Mesendoderm (in vitro differentiated cells): Measurements from ENCODE around the gene UGT1A5.
"Not testable (repeated sequence)": the region's sequence is repeated elsewhere in the genome, so short reads cannot be mapped to it uniquely, and the experiment has no call there.

Source experiments
- DNase-seq: peaks from one replicate; pipeline ENCODE4 v3.0.0; 2013
- H2AK5ac ChIP-seq: 2 replicates; pipeline ENCODE4 v1.6.1; 2013; ENCODE audit warnings: low read length, inconsistent platforms
- H2BK120ac ChIP-seq: 2 replicates; pipeline ENCODE4 v1.6.1; 2013; ENCODE audit warnings: low read depth, mild to moderate bottlenecking, low read length, moderate library complexity, mixed read lengths
- H2BK15ac ChIP-seq: replicated peaks from 2 replicates; pipeline ENCODE4 v1.6.1; 2013; ENCODE audit warnings: low read depth, mild to moderate bottlenecking, moderate library complexity
- H2BK5ac ChIP-seq: 2 replicates; pipeline ENCODE4 v1.6.1; 2013; ENCODE audit warnings: low read length, inconsistent platforms
- H3K18ac ChIP-seq: 2 replicates; pipeline ENCODE4 v1.6.1; 2013; ENCODE audit warnings: mild to moderate bottlenecking, low read length, mixed read lengths
- H3K23ac ChIP-seq: one replicate; pipeline ENCODE4 v1.6.1; 2013; ENCODE audit warnings: low read length
- H3K27ac ChIP-seq: 2 replicates; pipeline ENCODE4 v1.5.1; 2013; ENCODE audit warnings: low read depth, mild to moderate bottlenecking, inconsistent platforms, low read length, moderate library complexity
- H3K27me3 ChIP-seq: 2 replicates; pipeline ENCODE4 v1.6.1; 2013; ENCODE audit warnings: low read length, control low read depth, mild to moderate bottlenecking, inconsistent platforms; ENCODE audit not compliant: insufficient read depth, poor library complexity
- H3K36me3 ChIP-seq: 2 replicates; pipeline ENCODE4 v1.6.1; 2013; ENCODE audit warnings: low read length, inconsistent platforms; ENCODE audit not compliant: control insufficient read depth, insufficient read depth
- H3K4ac ChIP-seq: one replicate; pipeline ENCODE4 v1.6.1; 2013; ENCODE audit warnings: low read depth, mild to moderate bottlenecking, low read length, moderate library complexity
- H3K4me1 ChIP-seq: 2 replicates; pipeline ENCODE4 v1.6.1; 2013; ENCODE audit warnings: low read depth, low read length, inconsistent platforms; ENCODE audit not compliant: control insufficient read depth
- H3K4me2 ChIP-seq: 2 replicates; pipeline ENCODE4 v1.6.1; 2013; ENCODE audit warnings: low read length
- H3K4me3 ChIP-seq: 2 replicates; pipeline ENCODE4 v1.5.1; 2013; ENCODE audit warnings: mild to moderate bottlenecking, low read length
- H3K56ac ChIP-seq: one replicate; pipeline ENCODE4 v1.6.1; 2013; ENCODE audit warnings: low read length
- H3K79me1 ChIP-seq: 2 replicates; pipeline ENCODE4 v1.6.1; 2013; ENCODE audit warnings: low read length, inconsistent platforms
- H3K79me2 ChIP-seq: 2 replicates; pipeline ENCODE4 v1.6.1; 2013; ENCODE audit warnings: mild to moderate bottlenecking, low read length; ENCODE audit not compliant: control insufficient read depth, insufficient read depth
- H3K9ac ChIP-seq: 2 replicates; pipeline ENCODE4 v1.6.1; 2013; ENCODE audit warnings: low read length, inconsistent platforms
- H4K5ac ChIP-seq: one replicate; pipeline ENCODE4 v1.6.1; 2013; ENCODE audit warnings: low read length
- H4K8ac ChIP-seq: one replicate; pipeline ENCODE4 v1.6.1; 2013; ENCODE audit warnings: low read depth, mild to moderate bottlenecking, control low read depth, low read length, moderate library complexity
- WGBS: extraction: QIAGEN DNeasy Blood & Tissue Kit; methylation state at CpG from one replicate; pipeline ENCODE4 v1.1.7; 2013; ENCODE audit warnings: low lambda C conversion rate, missing lambda C conversion rate; ENCODE audit not compliant: insufficient coverage; ENCODE audit errors: extremely low coverage; 5-methylcytosine and 5-hydroxymethylcytosine counted together

Gene UGT1A5

DNA sequence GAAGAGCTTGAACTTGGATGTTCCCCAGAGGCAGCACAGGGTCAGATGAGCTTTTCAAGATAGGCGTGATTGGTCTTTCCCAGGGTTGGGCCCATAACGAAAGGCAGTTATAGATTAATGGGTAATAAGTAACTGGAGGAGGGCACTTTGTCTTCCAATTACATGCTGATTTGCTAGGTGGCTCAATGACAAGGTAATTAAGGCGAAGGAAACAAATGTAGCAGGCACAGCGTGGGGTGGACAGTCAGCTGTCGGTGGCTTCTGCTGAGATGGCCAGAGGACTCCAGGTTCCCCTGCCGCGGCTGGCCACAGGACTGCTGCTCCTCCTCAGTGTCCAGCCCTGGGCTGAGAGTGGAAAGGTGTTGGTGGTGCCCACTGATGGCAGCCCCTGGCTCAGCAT lies 5.8 kb downstream of the UGT1A5 start, which contains the start of gene UGT1A4:
Gene UGT1A4, plus strand, starts transcription at position 185 of the 400 bp plus-strand sequence. Its CDS starts 85 bp downstream, at position 270.
- Histone ChIP-seq H3K79me2 (no peaks in the 10 kb centered on the region), H3K23ac (no peak within 1 kb of the TSS), H3K4ac (no peak within 1 kb of the TSS), H3K27me3 (no peaks in the 10 kb centered on the region), H3K4me3 (no peak within 1 kb of the TSS), H3K27ac (no peak within 1 kb of the TSS), H3K9ac (no peak within 1 kb of the TSS), H3K4me1 (no peaks in the 10 kb centered on the region), H2BK15ac (no peak within 1 kb of the TSS), H3K4me2 (no peak within 1 kb of the TSS), H4K8ac (no peak within 1 kb of the TSS), H3K56ac (no peak within 1 kb of the TSS), H3K36me3 (no peaks in the 10 kb centered on the region), H3K79me1 (no peaks in the 10 kb centered on the region), H3K18ac (no peak within 1 kb of the TSS), H2BK120ac (no peak within 1 kb of the TSS), H4K5ac (no peak within 1 kb of the TSS), H2AK5ac (no peak within 1 kb of the TSS), H2BK5ac (no peak within 1 kb of the TSS)
- WGBS: no CpG with 5 or more reads among the region's 7 CpGs
- no peak for DNase-seq

DNA sequence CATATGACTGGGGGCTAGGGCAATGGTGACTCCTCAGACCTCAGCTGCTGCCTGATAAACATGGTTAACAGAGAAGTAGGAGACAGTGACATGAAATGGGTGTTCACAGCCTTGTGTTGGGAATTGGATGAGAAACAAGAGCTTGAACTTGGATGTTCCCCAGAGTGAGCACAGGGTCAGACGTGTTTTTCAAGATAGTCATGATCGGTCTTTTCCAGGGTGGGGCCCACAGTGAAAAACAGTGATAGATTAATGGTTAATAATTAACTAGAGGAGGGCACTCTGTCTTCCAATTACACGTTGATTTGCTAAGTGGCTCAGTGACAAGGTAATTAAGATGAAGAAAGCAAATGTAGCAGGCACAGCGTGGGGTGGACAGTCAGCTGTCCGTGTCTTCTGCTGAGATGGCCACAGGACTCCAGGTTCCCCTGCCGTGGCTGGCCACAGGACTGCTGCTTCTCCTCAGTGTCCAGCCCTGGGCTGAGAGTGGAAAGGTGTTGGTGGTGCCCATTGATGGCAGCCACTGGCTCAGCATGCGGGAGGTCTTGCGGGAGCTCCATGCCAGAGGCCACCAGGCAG lies 16.1 kb downstream of the UGT1A5 start, which contains the start of gene UGT1A3:
Gene UGT1A3, plus strand, starts transcription at position 320 of the 579 bp plus-strand sequence. Its CDS starts 85 bp downstream, at position 405.
- no peak within 1 kb of the TSS for H3K9ac ChIP-seq
- no peak within 1 kb of the TSS for H3K4me3 ChIP-seq
- H3K56ac ChIP-seq: no peak within 1 kb of the TSS
- no peaks in the 10 kb centered on the region for H3K36me3 ChIP-seq
- no peak within 1 kb of the TSS for H3K18ac ChIP-seq
- H3K79me1 ChIP-seq: no peaks in the 10 kb centered on the region
- no peak within 1 kb of the TSS for H3K23ac ChIP-seq
- H3K4me2 ChIP-seq: no peak within 1 kb of the TSS
- no peak within 1 kb of the TSS for H2BK15ac ChIP-seq
- WGBS: no CpG with 5 or more reads among the region's 8 CpGs
- no peak within 1 kb of the TSS for H2AK5ac ChIP-seq
- H3K27ac ChIP-seq: no peak within 1 kb of the TSS
- no peak within 1 kb of the TSS for H2BK120ac ChIP-seq
- no peaks in the 10 kb centered on the region for H3K4me1 ChIP-seq
- no peak within 1 kb of the TSS for H4K5ac ChIP-seq
- no peaks in the 10 kb centered on the region for H3K79me2 ChIP-seq
- H3K4ac ChIP-seq: no peak within 1 kb of the TSS
- no peak within 1 kb of the TSS for H4K8ac ChIP-seq
- H2BK5ac ChIP-seq: no peak within 1 kb of the TSS
- DNase-seq: no peak
- H3K27me3 ChIP-seq: no peaks in the 10 kb centered on the region

DNA sequence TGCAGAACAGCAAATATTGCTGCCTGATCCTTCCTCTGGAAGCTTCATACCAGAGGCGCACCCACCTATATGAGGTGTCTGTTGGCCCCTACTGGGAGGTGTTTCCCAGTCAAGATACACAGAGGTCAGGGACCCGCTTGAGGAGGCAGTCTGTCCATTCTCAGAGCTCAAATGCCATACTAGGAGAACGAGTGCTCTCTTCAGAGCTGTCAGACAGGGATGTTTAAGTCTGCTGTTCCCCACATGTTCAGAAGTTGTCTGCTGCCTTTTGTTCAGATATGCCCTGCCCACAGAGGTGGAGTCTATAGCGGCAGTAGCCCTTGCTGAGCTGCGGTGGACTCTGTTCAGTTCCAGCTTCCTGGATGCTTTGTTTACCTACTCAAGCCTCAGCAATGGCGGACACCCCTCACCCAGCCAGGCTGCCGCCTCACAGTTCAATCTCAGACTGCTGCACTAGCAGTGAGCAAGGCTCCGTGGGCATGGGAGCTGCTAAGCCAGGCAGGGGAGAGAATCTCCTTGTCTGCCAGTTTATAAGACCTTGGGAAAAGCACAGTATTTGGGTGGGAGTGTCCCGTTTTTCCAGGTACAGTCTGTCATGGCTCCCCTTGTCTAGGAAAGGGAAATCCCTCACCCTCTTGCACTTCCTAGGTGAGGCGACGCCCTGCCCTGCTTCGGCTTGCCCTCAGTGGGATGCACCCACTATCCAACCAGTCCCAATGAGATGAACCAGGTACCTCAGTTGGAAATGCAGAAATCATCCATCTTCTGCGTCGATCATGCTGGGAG lies 24.4 kb downstream of the UGT1A5 start:
- not testable (repeated sequence) for H3K4me2 ChIP-seq, H3K9ac ChIP-seq, H3K56ac ChIP-seq

DNA sequence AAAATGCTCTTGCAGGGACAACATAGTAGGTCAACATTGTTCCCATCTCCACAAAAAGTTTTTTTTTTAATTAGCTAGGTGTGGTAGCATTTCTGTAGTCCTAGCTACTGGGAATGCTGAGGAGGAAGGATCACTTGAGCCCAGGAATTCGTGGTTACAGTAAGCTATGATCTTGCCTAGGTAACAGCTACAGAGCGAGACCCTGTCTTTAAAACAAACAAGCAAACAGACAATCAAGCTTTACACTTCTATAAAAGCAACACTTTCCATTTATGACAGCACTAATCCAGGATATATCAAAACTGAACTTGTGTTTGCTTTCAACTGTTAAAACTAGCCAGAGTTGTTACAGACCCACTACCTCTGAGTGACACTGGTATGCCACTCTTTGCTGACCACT lies 28.2 kb downstream of the UGT1A5 start:
- no peaks in the 10 kb centered on the region for H3K27me3 ChIP-seq
- no peak overlapping the region for H2BK15ac ChIP-seq
- H4K8ac ChIP-seq: no peak overlapping the region
- H3K4me3 ChIP-seq: no peak overlapping the region
- no peak overlapping the region for H3K4ac ChIP-seq
- no peak overlapping the region for H2BK120ac ChIP-seq
- no peak for DNase-seq
- no peak overlapping the region for H3K4me2 ChIP-seq
- H3K36me3 ChIP-seq: no peaks in the 10 kb centered on the region
- no peak overlapping the region for H3K56ac ChIP-seq
- no peak overlapping the region for H3K23ac ChIP-seq
- no peak overlapping the region for H2AK5ac ChIP-seq
- no CpG with 5 or more reads among the region's 2 CpGs for WGBS
- no peaks in the 10 kb centered on the region for H3K79me2 ChIP-seq
- no peak overlapping the region for H4K5ac ChIP-seq
- H3K27ac ChIP-seq: no peak overlapping the region
- H3K9ac ChIP-seq: no peak overlapping the region
- H2BK5ac ChIP-seq: no peak overlapping the region
- no peak overlapping the region for H3K18ac ChIP-seq
- H3K79me1 ChIP-seq: no peaks in the 10 kb centered on the region
- H3K4me1 ChIP-seq: no peaks in the 10 kb centered on the region

More for the DNA sequence above, 24.4 kb downstream of the UGT1A5 start:
- H3K18ac ChIP-seq, H2BK15ac ChIP-seq, H3K23ac ChIP-seq, H2BK5ac ChIP-seq, H3K27ac ChIP-seq, H3K27me3 ChIP-seq, H3K4me3 ChIP-seq, H3K36me3 ChIP-seq, H4K5ac ChIP-seq, DNase-seq, H2BK120ac ChIP-seq, H3K79me1 ChIP-seq, H3K79me2 ChIP-seq, H4K8ac ChIP-seq, H3K4ac ChIP-seq, H3K4me1 ChIP-seq, H2AK5ac ChIP-seq: not testable (repeated sequence)
- no CpG with 5 or more reads among the region's 14 CpGs for WGBS

DNA sequence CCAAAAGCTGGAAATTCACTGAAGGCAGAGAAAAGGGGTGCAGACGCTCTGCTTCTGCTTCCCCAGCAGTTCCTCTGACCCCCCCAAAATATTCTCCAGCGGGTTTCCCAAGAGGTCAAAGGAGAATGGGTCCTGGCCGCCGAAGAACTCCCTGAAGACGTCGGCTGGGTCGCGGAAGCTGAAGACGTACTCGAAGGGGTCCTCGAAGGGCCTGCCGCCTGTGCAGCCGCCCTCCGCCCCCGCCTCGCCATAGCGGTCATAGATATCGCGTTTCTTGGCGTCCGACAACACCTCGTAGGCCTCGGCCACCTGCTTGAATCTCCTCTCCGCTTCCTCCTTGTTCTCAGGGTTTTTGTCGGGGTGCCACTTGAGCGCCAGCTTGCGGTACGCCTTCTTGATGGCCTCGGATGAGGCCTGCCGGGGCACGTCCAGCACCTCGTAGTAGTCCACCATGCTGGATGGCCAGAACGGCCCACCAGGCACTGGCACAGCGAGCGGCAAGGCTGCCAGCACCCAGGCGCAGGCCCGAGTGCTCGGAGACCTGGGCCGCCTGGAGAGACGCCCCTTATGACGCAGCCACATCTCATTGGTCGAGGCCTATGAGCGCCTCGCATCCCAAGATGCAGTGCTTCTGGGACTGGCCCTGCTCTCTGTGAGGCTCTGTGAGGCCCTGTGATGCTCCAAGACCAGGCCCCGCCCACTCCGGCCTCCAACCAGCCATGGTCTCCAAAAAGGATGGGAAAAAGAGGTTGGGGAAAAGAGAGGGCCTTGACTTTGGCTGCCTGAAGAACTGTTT lies 31.0 kb downstream of the UGT1A5 start:
- H3K79me1 ChIP-seq: no peaks in the 10 kb centered on the region
- H4K8ac ChIP-seq: no peak overlapping the region
- H3K18ac ChIP-seq: no peak overlapping the region
- WGBS: no CpG with 5 or more reads among the region's 46 CpGs
- no peaks in the 10 kb centered on the region for H3K79me2 ChIP-seq
- no peak overlapping the region for H2BK15ac ChIP-seq
- H3K23ac ChIP-seq: no peak overlapping the region
- H4K5ac ChIP-seq: no peak overlapping the region
- H3K36me3 ChIP-seq: no peaks in the 10 kb centered on the region
- H3K4me2 ChIP-seq: no peak overlapping the region
- no peaks in the 10 kb centered on the region for H3K27me3 ChIP-seq
- no peak overlapping the region for H2BK5ac ChIP-seq
- H2AK5ac ChIP-seq: no peak overlapping the region
- H2BK120ac ChIP-seq: no peak overlapping the region
- no peak overlapping the region for H3K4ac ChIP-seq
- H3K4me3 ChIP-seq: no peak overlapping the region
- no peaks in the 10 kb centered on the region for H3K4me1 ChIP-seq
- H3K56ac ChIP-seq: no peak overlapping the region
- no peak overlapping the region for H3K27ac ChIP-seq
- DNase-seq: no peak
- no peak overlapping the region for H3K9ac ChIP-seq
